Activated CD4-positive, alpha-beta T cell treated with anti-CD3 and anti-CD28 coated beads, Interleukin-2, amount 50 U/mL, for 4 hours (primary cell): ENCODE measurements around the gene GPR143.

Experiments used
- DNase-seq, 2 experiments: peaks; one replicate each; pipeline ENCODE4 v3.0.0-alpha.2; 2020

The GPR143 gene

GRCh38 chrX:9767375-9767774 lies 1.7 kb upstream of the GPR143 start:
- DNase-seq, result no peak

- DNase-seq, result no peak
Observed at GRCh38 chrX:9765072-9765736, 443 bp downstream of the GPR143 start.

GRCh38 chrX:9759337-9759736 lies 6.3 kb downstream of the GPR143 start:
- DNase-seq, result no peak

GRCh38 chrX:9758021-9758638 lies 7.5 kb downstream of the GPR143 start:
- DNase-seq, result no peak

GRCh38 chrX:9757366-9757765 lies 8.3 kb downstream of the GPR143 start:
- DNase-seq, result no peak

GRCh38 chrX:9749146-9749692 lies 16.4 kb downstream of the GPR143 start:
- no peak for DNase-seq

GRCh38 chrX:9747644-9748043 lies 18.0 kb downstream of the GPR143 start:
- no peak for DNase-seq

- DNase-seq, result no peak
Observed at GRCh38 chrX:9746148-9746888, 19.3 kb downstream of the GPR143 start.

GRCh38 chrX:9745417-9746115 lies 20.1 kb downstream of the GPR143 start:
- DNase-seq, result no peak

GRCh38 chrX:9739130-9739529 lies 26.5 kb downstream of the GPR143 start:
- no peak for DNase-seq

- no peak for DNase-seq
Observed at GRCh38 chrX:9738151-9738550, 27.5 kb downstream of the GPR143 start.

- DNase-seq, result no peak
Observed at GRCh38 chrX:9737363-9737762, 28.3 kb downstream of the GPR143 start.

- DNase-seq, result no peak
Observed at GRCh38 chrX:9730752-9731151, 34.9 kb downstream of the GPR143 start.

GRCh38 chrX:9730078-9730477 lies 35.6 kb downstream of the GPR143 start:
- DNase-seq, result no peak

GRCh38 chrX:9729171-9729885 lies 36.3 kb downstream of the GPR143 start:
- DNase-seq, result no peak

GRCh38 chrX:9728261-9728660 lies 37.4 kb downstream of the GPR143 start:
- no peak for DNase-seq

GRCh38 chrX:9724711-9725110 lies 40.9 kb downstream of the GPR143 start:
- no peak for DNase-seq

- no peak for DNase-seq
Observed at GRCh38 chrX:9717376-9717775, 48.3 kb downstream of the GPR143 start.

- DNase-seq, result no peak
Observed at GRCh38 chrX:9710332-9710731, 55.3 kb downstream of the GPR143 start.

- peak; percentile 67 to 69 for DNase-seq
Observed at GRCh38 chrX:9708923-9709553, 56.6 kb downstream of the GPR143 start.

- no peak for DNase-seq
Observed at GRCh38 chrX:9708086-9708485, 57.6 kb downstream of the GPR143 start.
